GM23248 (cell line): ENCODE measurements around the gene FBN1.

Experiments used
- EZH2 ChIP-seq: fragments of 200-600 bp; sonication (generic); IDR thresholded peaks from 2 replicates; pipeline ENCODE4 v1.6.1; 2018; ENCODE audit warnings: antibody characterized with exemption, mild to moderate bottlenecking; ENCODE audit not compliant: insufficient read depth, poor library complexity, severe bottlenecking
- EZH2phosphoT487 ChIP-seq: fragments of 200-600 bp; sonication (generic); IDR thresholded peaks from 2 replicates; pipeline ENCODE4 v1.6.1; 2018; ENCODE audit warnings: antibody characterized with exemption, moderate library complexity, mild to moderate bottlenecking, low read depth; ENCODE audit not compliant: insufficient read depth

DNA sequence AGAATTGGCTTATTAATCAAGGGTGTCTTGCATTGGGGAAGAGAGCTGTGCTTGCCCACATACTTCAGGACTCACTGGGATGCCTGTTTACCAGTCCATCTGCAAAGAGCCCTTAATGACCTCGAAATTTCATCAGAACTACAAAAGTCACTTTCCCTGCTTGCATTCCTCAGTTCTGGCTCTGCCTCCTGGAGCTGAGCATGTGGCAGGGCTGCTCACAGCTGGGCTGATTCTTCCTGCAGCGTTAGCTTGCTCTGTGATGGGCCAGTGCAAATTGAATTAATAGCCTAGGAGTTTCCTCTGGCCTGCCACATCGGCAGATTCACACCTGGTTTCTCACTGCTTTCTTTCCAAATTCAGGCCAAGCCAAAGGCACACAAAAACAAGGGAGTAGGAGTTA is 205.4 kb downstream of the FBN1 start:
- no peak for TF ChIP-seq EZH2phosphoT487
- no peak for TF ChIP-seq EZH2
